ENCODE data around the gene CR1. TPM values are rescaled to one million over a fixed set of nuclear protein-coding genes. Genes with fewer than 3 reads are reported as not detected.

The CR1 gene
- total RNA-seq = 1 to 10 TPM in 1 of 2 donors, under 1 TPM in 1; 0.47 to 3.1 TPM
- 1.4 TPM for polyA plus RNA-seq (ENCODE audit: insufficient read depth, low read depth, low replicate concordance)
- long read RNA-seq, donor 1 = 0 reads
- long read RNA-seq, donor 2 = 0 reads

- H3K4me3 ChIP-seq = peak within 1 kb of the TSS; percentile 17 to 48
- 2 to 4% methylated on average over 19 to 68 of the region's 68 CpGs for WGBS, 2 donors
- intact Hi-C loops (cut with DNase I; ENCODE audit: low total_unique reads) = no loop called here
- no peaks in the 10 kb centered on the region for H3K27me3 ChIP-seq
- TF ChIP-seq POLR2A (IDR thresholded peaks at IDR 0.05) = no peak
- H3K27ac ChIP-seq = no peak within 1 kb of the TSS
- H3K4me1 ChIP-seq = no peaks in the 10 kb centered on the region
- no peaks in the 10 kb centered on the region for H3K36me3 ChIP-seq (ENCODE audit: low read depth, missing control alignments)
- peak; percentile 23 for DNase-seq
- no peaks in the 10 kb centered on the region for H3K9me3 ChIP-seq
These were observed at the start of gene CR1 for GRCh38 chr1:207495801-207496792. CR1 (plus strand) TSS chr1:207496157; CDS start chr1:207496268, 111 bp downstream.

GRCh38 chr1:207453710-207454045 lies 42.3 kb upstream of the CR1 start:
- peak overlapping the region; percentile 44 to 50 for H3K4me3 ChIP-seq
- H3K27me3 ChIP-seq = no peaks in the 10 kb centered on the region
- no peak for TF ChIP-seq CTCF (IDR thresholded peaks at IDR 0.05)
- no peak for TF ChIP-seq POLR2A (IDR thresholded peaks at IDR 0.05)
- WGBS, 2 donors = 13 to 17% methylated on average over 1 of the region's 1 CpG
- no peaks in the 10 kb centered on the region for H3K4me1 ChIP-seq
- H3K36me3 ChIP-seq (ENCODE audit: low read depth, missing control alignments) = no peaks in the 10 kb centered on the region
- DNase-seq = no peak
- H3K9me3 ChIP-seq = no peaks in the 10 kb centered on the region
- H3K27ac ChIP-seq = no peak overlapping the region
- intact Hi-C loops (cut with DNase I; ENCODE audit: low total_unique reads) = no loop called here

GRCh38 chr1:207454046-207454964 lies 41.7 kb upstream of the CR1 start, which contains the start of gene CR2:
CR2 (plus strand) TSS chr1:207454328; CDS start chr1:207454419, 91 bp downstream.
- intact Hi-C loops (cut with DNase I; ENCODE audit: low total_unique reads) = no loop called here
- WGBS, 2 donors = 2% methylated on average over 24 to 74 of the region's 75 CpGs
- peak; percentile 37 for DNase-seq
- TF ChIP-seq CTCF (IDR thresholded peaks at IDR 0.05) (peak in 1 of 3 experiments; percentile 9), POLR2A (IDR thresholded peaks at IDR 0.05) (no peak)
- no peaks in the 10 kb centered on the region for H3K36me3 ChIP-seq (ENCODE audit: low read depth, missing control alignments)
- H3K27me3 ChIP-seq = no peaks in the 10 kb centered on the region
- H3K27ac ChIP-seq = no peak within 1 kb of the TSS
- no peaks in the 10 kb centered on the region for H3K9me3 ChIP-seq
- peak within 1 kb of the TSS; percentile 44 to 50 for H3K4me3 ChIP-seq
- no peaks in the 10 kb centered on the region for H3K4me1 ChIP-seq

GRCh38 chr1:207455183-207455754 lies 40.7 kb upstream of the CR1 start:
- Histone ChIP-seq H3K4me1 (no peaks in the 10 kb centered on the region), H3K27me3 (no peaks in the 10 kb centered on the region), H3K36me3 (ENCODE audit: low read depth, missing control alignments) (no peaks in the 10 kb centered on the region), H3K4me3 (no peak overlapping the region), H3K9me3 (no peaks in the 10 kb centered on the region), H3K27ac (no peak overlapping the region)
- intact Hi-C loops (cut with DNase I; ENCODE audit: low total_unique reads) = no loop called here
- no peak for TF ChIP-seq POLR2A (IDR thresholded peaks at IDR 0.05)
- no peak for TF ChIP-seq CTCF (IDR thresholded peaks at IDR 0.05)
- 37 to 60% methylated on average over 6 of the region's 6 CpGs for WGBS, 2 donors
- DNase-seq = no peak

Data from testis (tissue), 5 donors.